K562 (cell line): Measurements from ENCODE around the gene OGFR. TPM values are rescaled to one million over a fixed set of nuclear protein-coding genes. Genes with fewer than 3 reads are reported as not detected.

ENCODE experiments used
- AFF1 ChIP-seq, 2 experiments: fragments of 450-650 bp; IDR thresholded peaks; 2 replicates each; pipeline ENCODE4 v1.6.1; 2018; ENCODE audit warnings: mild to moderate bottlenecking in 2 of 2, low read depth in 1 of 2; ENCODE audit not compliant: partially characterized antibody in 2 of 2
- DMBX1 ChIP-seq: fragments of 250-450 bp; sonication (Bioruptor Pico); IDR thresholded peaks from 2 replicates; pipeline ENCODE4 v1.8.0; 2022; ENCODE audit warnings: inconsistent platforms, mild to moderate bottlenecking, moderate library complexity, borderline replicate concordance
- HMGXB4 ChIP-seq: sonication (generic); formaldehyde crosslinking; IDR thresholded peaks from 2 replicates; pipeline ENCODE4 v1.8.1; 2023; ENCODE audit warnings: mild to moderate bottlenecking, missing genetic modification reagents
- KLF16 ChIP-seq: IDR thresholded peaks from 2 replicates; pipeline ENCODE4 v1.6.1; 2016; ENCODE audit warnings: antibody characterized with exemption
- MLLT1 ChIP-seq, 2 experiments: fragments of 450-650 bp; IDR thresholded peaks; 2 replicates each; pipeline ENCODE4 v1.6.1; 2016
- NCOA1 ChIP-seq: fragments of 450-650 bp; IDR thresholded peaks from 2 replicates; pipeline ENCODE4 v1.6.1; 2016; ENCODE audit warnings: low read depth
- PTRF ChIP-seq: fragments of 450-650 bp; IDR thresholded peaks from 2 replicates; pipeline ENCODE4 v1.6.1; 2016; ENCODE audit warnings: mild to moderate bottlenecking, missing genetic modification characterization, missing compliant biosample characterization
- RBFOX2 ChIP-seq: fragments of 200-400 bp; formaldehyde crosslinking; IDR thresholded peaks from 2 replicates; pipeline ENCODE4 v1.6.1; 2017; ENCODE audit warnings: low read depth, mild to moderate bottlenecking, low read length, moderate library complexity
- SUPT5H ChIP-seq: fragments of 450-650 bp; IDR thresholded peaks from 2 replicates; pipeline ENCODE4 v1.6.1; 2016
- TCFL5 ChIP-seq: fragments of 250-450 bp; sonication (Bioruptor Pico); conservative IDR thresholded peaks from 2 replicates; pipeline ENCODE4 v1.6.1; 2021; ENCODE audit warnings: mild to moderate bottlenecking, moderate library complexity, matching md5 sums
- ZNF197 ChIP-seq: fragments of 200-800 bp; sonication (Bioruptor generic); IDR thresholded peaks from 2 replicates; pipeline ENCODE4 v1.6.1; 2016; ENCODE audit warnings: low read depth, missing genetic modification characterization, missing compliant biosample characterization
- polyA plus RNA-seq, 8 experiments: library from polyadenylated mRNA; depleted of rRNA in 4 of 8; stranded (reverse) in 5 of 8; unstranded in 3 of 8; fragments of >200 nt; fragmentation: Nextera tagmentation in 2 of 8; fragmentation: Illumina TruSeq in 1 of 8; extraction: Ambion mirVana in 2 of 8; extraction: Trizol in 1 of 8; gene quantifications; 2 replicates each; pipeline versions ENCODE4 v1.2.1 to v1.2.3, GENCODE V29; 2011 to 2014; ENCODE audit warnings: inconsistent platforms in 1 of 8, missing spikeins in 1 of 8
- total RNA-seq, 7 experiments: library from RNA; depleted of rRNA in 6 of 7; stranded (reverse); fragments of >200 nt in 6 of 7; fragmentation: Illumina TruSeq in 2 of 7; extraction: Trizol in 2 of 7; gene quantifications; 2 replicates each; pipeline versions ENCODE4 v1.2.1 to v1.2.3, GENCODE V29; 2011 to 2021; ENCODE audit warnings: low replicate concordance in 1 of 7
- TF ChIP-seq, protein P1 (sequence below): sonication (generic); formaldehyde crosslinking; IDR thresholded peaks from 2 replicates; pipeline ENCODE4 v1.8.0; 2023; ENCODE audit warnings: missing genetic modification reagents, mild to moderate bottlenecking, borderline replicate concordance

The OGFR gene
- total and polyA plus RNA-seq, 9 of the 15 experiments (the other 6 are each of a cell fraction or from before 2014, with no cell fraction given): 0.39 to 56.3 (median 17.5) TPM

DNA sequence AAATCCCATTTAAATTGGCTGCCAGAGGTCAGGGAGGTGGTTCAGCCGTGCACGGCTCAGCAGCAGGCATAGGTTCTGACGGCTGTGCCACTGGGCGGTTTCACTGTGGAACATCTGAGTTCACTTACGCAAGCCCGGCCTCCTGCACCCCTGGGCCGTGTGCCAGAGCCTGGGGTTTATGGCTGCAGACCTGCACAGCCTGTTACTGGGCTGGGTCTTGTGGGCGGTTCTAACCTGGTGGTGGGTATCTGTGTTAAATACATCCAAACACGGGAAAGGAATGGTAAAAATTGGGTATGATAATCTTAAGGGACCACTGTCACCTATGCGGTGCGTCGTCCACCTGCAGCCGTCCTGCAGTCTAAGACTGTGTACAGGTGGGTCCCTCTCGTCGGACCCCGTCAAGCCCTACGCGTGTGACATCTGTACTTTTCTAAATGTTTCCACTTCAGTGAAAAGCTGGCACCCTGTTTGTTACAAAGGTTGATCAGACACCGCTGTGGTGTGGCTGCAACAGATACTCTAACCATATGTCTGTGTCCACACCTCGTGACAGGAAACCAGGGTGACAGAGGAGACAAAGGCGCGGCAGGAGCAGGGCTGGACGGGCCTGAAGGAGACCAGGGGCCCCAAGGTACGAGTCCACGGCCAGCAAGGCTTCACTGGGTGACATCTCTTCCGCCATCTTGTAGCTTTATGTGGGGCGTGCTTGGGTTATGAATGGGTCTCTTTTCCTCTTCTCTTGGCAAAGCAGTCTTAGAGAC is 33.7 kb downstream of the OGFR start (continued):
- 0 out of 2 replicates have a peak, but pooled peaks have one; percentile 43 for TF ChIP-seq PTRF (tag)
- TF ChIP-seq AFF1 (IDR thresholded peaks at IDR 0.05; ENCODE audit: low read depth in 1 of 2, partially characterized antibody in 2 of 2): no peak
- TF ChIP-seq NCOA1: no peak
- no peak for TF ChIP-seq HMGXB4 (CRISPR knock-in tag)
- peak; percentile 49; the same call in 1 of the 2 replicates for TF ChIP-seq DMBX1 (CRISPR knock-in tag)
- TF ChIP-seq ZNF197 (CRISPR knock-in tag): peak; percentile 48; the same call in 1 of the 2 replicates
- TF ChIP-seq KLF16: no peak
- TF ChIP-seq SUPT5H: no peak
- TF ChIP-seq, protein P1, sequence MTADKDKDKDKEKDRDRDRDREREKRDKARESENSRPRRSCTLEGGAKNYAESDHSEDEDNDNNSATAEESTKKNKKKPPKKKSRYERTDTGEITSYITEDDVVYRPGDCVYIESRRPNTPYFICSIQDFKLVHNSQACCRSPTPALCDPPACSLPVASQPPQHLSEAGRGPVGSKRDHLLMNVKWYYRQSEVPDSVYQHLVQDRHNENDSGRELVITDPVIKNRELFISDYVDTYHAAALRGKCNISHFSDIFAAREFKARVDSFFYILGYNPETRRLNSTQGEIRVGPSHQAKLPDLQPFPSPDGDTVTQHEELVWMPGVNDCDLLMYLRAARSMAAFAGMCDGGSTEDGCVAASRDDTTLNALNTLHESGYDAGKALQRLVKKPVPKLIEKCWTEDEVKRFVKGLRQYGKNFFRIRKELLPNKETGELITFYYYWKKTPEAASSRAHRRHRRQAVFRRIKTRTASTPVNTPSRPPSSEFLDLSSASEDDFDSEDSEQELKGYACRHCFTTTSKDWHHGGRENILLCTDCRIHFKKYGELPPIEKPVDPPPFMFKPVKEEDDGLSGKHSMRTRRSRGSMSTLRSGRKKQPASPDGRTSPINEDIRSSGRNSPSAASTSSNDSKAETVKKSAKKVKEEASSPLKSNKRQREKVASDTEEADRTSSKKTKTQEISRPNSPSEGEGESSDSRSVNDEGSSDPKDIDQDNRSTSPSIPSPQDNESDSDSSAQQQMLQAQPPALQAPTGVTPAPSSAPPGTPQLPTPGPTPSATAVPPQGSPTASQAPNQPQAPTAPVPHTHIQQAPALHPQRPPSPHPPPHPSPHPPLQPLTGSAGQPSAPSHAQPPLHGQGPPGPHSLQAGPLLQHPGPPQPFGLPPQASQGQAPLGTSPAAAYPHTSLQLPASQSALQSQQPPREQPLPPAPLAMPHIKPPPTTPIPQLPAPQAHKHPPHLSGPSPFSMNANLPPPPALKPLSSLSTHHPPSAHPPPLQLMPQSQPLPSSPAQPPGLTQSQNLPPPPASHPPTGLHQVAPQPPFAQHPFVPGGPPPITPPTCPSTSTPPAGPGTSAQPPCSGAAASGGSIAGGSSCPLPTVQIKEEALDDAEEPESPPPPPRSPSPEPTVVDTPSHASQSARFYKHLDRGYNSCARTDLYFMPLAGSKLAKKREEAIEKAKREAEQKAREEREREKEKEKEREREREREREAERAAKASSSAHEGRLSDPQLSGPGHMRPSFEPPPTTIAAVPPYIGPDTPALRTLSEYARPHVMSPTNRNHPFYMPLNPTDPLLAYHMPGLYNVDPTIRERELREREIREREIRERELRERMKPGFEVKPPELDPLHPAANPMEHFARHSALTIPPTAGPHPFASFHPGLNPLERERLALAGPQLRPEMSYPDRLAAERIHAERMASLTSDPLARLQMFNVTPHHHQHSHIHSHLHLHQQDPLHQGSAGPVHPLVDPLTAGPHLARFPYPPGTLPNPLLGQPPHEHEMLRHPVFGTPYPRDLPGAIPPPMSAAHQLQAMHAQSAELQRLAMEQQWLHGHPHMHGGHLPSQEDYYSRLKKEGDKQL (CRISPR knock-in tag): no peak
- peak; percentile 49; the same call in 1 of the 2 replicates for TF ChIP-seq TCFL5 (CRISPR knock-in tag)
- no peak for TF ChIP-seq MLLT1 (IDR thresholded peaks at IDR 0.05)
- no peak for TF ChIP-seq RBFOX2
